B cell (primary cell): ENCODE data around the gene CBX1. TPM values are rescaled to one million over a fixed set of nuclear protein-coding genes. Genes with fewer than 3 reads are reported as not detected.

Source experiments
- ATAC-seq: fragments of 200-7000 bp; cut with Tn5 transposase; one replicate; pipeline ENCODE4 v1.10.0; 2021; ENCODE audit warnings: low read depth, mild to moderate bottlenecking, moderate number of reproducible peaks, moderate library complexity
- CTCF ChIA-PET: fragments of 350-600 bp; sonication (Branson Sonifier 250); formaldehyde crosslinking; loops from one replicate; lab custom pipeline; 2021; ENCODE audit warnings: antibody characterized with exemption, inconsistent platforms; lab: Charles Lee
- POLR2A ChIA-PET: fragments of 350-600 bp; sonication (Branson Sonifier 250); formaldehyde crosslinking; loops from one replicate; lab custom pipeline; 2021; ENCODE audit warnings: antibody characterized with exemption; lab: Charles Lee
- DNase-seq: peaks from one replicate; pipeline ENCODE4 v3.0.0; 2013
- H2AFZ ChIP-seq: 2 replicates; pipeline ENCODE4 v1.6.1; 2012; ENCODE audit warnings: mild to moderate bottlenecking, low read depth, low read length; ENCODE audit not compliant: insufficient read depth, poor library complexity, severe bottlenecking
- H3K27ac ChIP-seq, 2 donors: 1 replicate in 1 of 2; 2 replicates in 1 of 2; pipeline ENCODE4 v1.5.1; 2012 to 2013; ENCODE audit warnings: low read length in 2 of 2, mild to moderate bottlenecking in 2 of 2, moderate library complexity in 1 of 2
- H3K27me3 ChIP-seq, 4 experiments: fragments of 200-600 bp in 1 of 4; sonication (generic) in 1 of 4; replicated peaks in 1 of 4; 1 replicate in 2 of 4; 2 replicates in 2 of 4; pipeline versions ENCODE4 v1.6.1 to v1.7.0; 2013 to 2016; ENCODE audit warnings: low read length in 3 of 4, mild to moderate bottlenecking in 2 of 4, mixed read lengths in 1 of 4, moderate library complexity in 1 of 4; ENCODE audit not compliant: insufficient read depth in 4 of 4, control insufficient read depth in 3 of 4; ENCODE audit errors: control extremely low read depth in 1 of 4
- H3K36me3 ChIP-seq, 2 experiments: replicated peaks in 1 of 2; 1 replicate in 1 of 2; 2 replicates in 1 of 2; pipeline versions ENCODE4 v1.6.1 to v1.7.1; 2013; ENCODE audit warnings: low read length in 1 of 2; ENCODE audit not compliant: insufficient read depth in 2 of 2, control insufficient read depth in 1 of 2; ENCODE audit errors: control extremely low read depth in 1 of 2, extremely low read depth in 1 of 2
- H3K4me1 ChIP-seq, 2 donors: fragments of 200-600 bp in 1 of 2; sonication (generic) in 1 of 2; 1 replicate in 1 of 2; 2 replicates in 1 of 2; pipeline versions ENCODE4 v1.5.1 to v1.6.1; 2013 to 2017; ENCODE audit warnings: low read length in 2 of 2; ENCODE audit not compliant: control insufficient read depth in 2 of 2, insufficient read depth in 2 of 2
- H3K4me2 ChIP-seq: replicated peaks from 2 replicates; pipeline ENCODE3; 2012; ENCODE audit warnings: mild to moderate bottlenecking, low read depth, low read length; ENCODE audit not compliant: poor library complexity, severe bottlenecking
- H3K4me3 ChIP-seq, 5 experiments: fragments of 200-600 bp in 1 of 5; sonication (generic) in 1 of 5; 1 replicate in 3 of 5; 2 replicates in 2 of 5; pipeline versions ENCODE4 v1.5.1 to v1.7.0; 2011 to 2016; ENCODE audit warnings: low read length in 4 of 5, mild to moderate bottlenecking in 4 of 5, low read depth in 2 of 5, control low read depth in 1 of 5, moderate library complexity in 1 of 5; ENCODE audit not compliant: insufficient read depth in 1 of 5; ENCODE audit errors: control extremely low read depth in 1 of 5, extremely low read depth in 1 of 5
- H3K79me2 ChIP-seq: fragments of 200-600 bp; sonication (generic); one replicate; pipeline ENCODE4 v1.6.0; 2016; ENCODE audit warnings: low read length; ENCODE audit not compliant: control insufficient read depth, insufficient read depth
- H3K9ac ChIP-seq: fragments of 200-600 bp; sonication (generic); 2 replicates; pipeline ENCODE4 v1.6.1; 2017; ENCODE audit warnings: mild to moderate bottlenecking, low read length, moderate library complexity
- H3K9me3 ChIP-seq, 3 donors: one replicate each; pipeline versions ENCODE4 v1.6.1 to v1.7.1; 2013; ENCODE audit warnings: low read length in 2 of 3; ENCODE audit not compliant: control insufficient read depth in 2 of 3, insufficient read depth in 1 of 3; ENCODE audit errors: control extremely low read depth in 1 of 3
- H4K20me1 ChIP-seq: 2 replicates; pipeline ENCODE4 v1.6.0; 2012; ENCODE audit warnings: mild to moderate bottlenecking, low read length; ENCODE audit not compliant: insufficient read depth, control insufficient read depth, poor library complexity, severe bottlenecking
- H3K27ac Mint-ChIP-seq: one replicate; pipeline ENCODE4 v1.8.0; 2021; ENCODE audit warnings: mixed read lengths
- H3K27me3 Mint-ChIP-seq: one replicate; pipeline ENCODE4 v1.8.0; 2021; ENCODE audit warnings: mixed read lengths
- H3K4me1 Mint-ChIP-seq: one replicate; pipeline ENCODE4 v1.8.0; 2021; ENCODE audit warnings: mixed read lengths
- H3K4me3 Mint-ChIP-seq: one replicate; pipeline ENCODE4 v1.8.0; 2021; ENCODE audit warnings: mixed read lengths
- H3K9me3 Mint-ChIP-seq: one replicate; pipeline ENCODE4 v1.8.0; 2022; ENCODE audit warnings: mixed read lengths; ENCODE audit not compliant: insufficient read depth
- CTCF ChIP-seq: fragments of 200-600 bp; IDR thresholded peaks from one replicate; pipeline ENCODE4 v1.8.0; 2022; ENCODE audit warnings: antibody characterized with exemption, mild to moderate bottlenecking
- EZH2 ChIP-seq: IDR thresholded peaks from 2 replicates; pipeline ENCODE4 v1.6.1; 2012; ENCODE audit warnings: borderline replicate concordance, low read depth, mild to moderate bottlenecking, moderate library complexity, low read length; ENCODE audit not compliant: insufficient read depth, poor library complexity, severe bottlenecking
- WGBS: methylation state at CpG from one replicate; pipeline ENCODE4 v1.1.5; 2013; ENCODE audit warnings: missing lambda C conversion rate; ENCODE audit not compliant: insufficient coverage; 5-methylcytosine and 5-hydroxymethylcytosine counted together
- intact Hi-C: fragments of 100-400 bp; cut with micrococcal nuclease; formaldehyde crosslinking; loops from one replicate; pipeline ENCODE4 v1.10.0; 2022
- polyA plus RNA-seq: library from polyadenylated mRNA; depleted of rRNA; stranded (reverse); fragments of >200 nt; gene quantifications from 2 replicates; pipeline ENCODE4 v1.2.3, GENCODE V29; 2012
- total RNA-seq, 2 donors: library from RNA; stranded (reverse); fragments of 120-200 nt in 1 of 2; gene quantifications; 1 replicate in 1 of 2; 2 replicates in 1 of 2; pipeline versions ENCODE4 v1.2.3 to v1.2.4, GENCODE V29; 2013 to 2022

Gene CBX1
- total and polyA plus RNA-seq, 2 donors (not counting 1 experiment from before 2014, with no cell fraction given), result 9.4 to 33.1 TPM

- H3K4me3 Mint-ChIP-seq, result no peak overlapping the region
- POLR2A ChIA-PET, result no interaction called here
Measured at GRCh38 chr17:48066192-48066591, 35.1 kb downstream of the CBX1 start.

GRCh38 chr17:48064638-48065037 lies 36.6 kb downstream of the CBX1 start:
- Histone ChIP-seq H3K4me3 (no peak overlapping the region), H3K27me3 (no peaks in the 10 kb centered on the region), H3K4me2 (no peak overlapping the region), H2AFZ (no peak overlapping the region), H3K9me3 (no peaks in the 10 kb centered on the region), H3K4me1 (no peaks in the 10 kb centered on the region), H3K9ac (no peak overlapping the region), H3K36me3 (peaks cover 8 to 46% of the 10 kb centered on the region in 2 experiments), H3K79me2 (no peaks in the 10 kb centered on the region), H3K27ac (no peak overlapping the region), H4K20me1 (peaks cover 3% of the 10 kb centered on the region)
- WGBS, result 90% methylated on average over 3 of the region's 3 CpGs
- intact Hi-C loops, result no loop called here
- ChIA-PET CTCF (interaction anchor here (0.8 to 1.5 kb wide), 5 partner anchors 9 to 39 kb away, joined by 3 to 8 read pairs (median 6); no protein-coding TSS in a partner anchor), POLR2A (interaction anchor here (0.9 kb wide), 1 partner anchor 16 kb away, joined by 3 read pairs; the partner anchor contains the start of gene NFE2L1)
- H3K4me3 Mint-ChIP-seq, result no peak overlapping the region
- H3K27me3 Mint-ChIP-seq, result no peaks in the 10 kb centered on the region
- TF ChIP-seq EZH2 (no peak), CTCF (no peak)
- no peak overlapping the region for H3K27ac Mint-ChIP-seq
- no peak for ATAC-seq
- DNase-seq, result no peak
- H3K9me3 Mint-ChIP-seq, result no peaks in the 10 kb centered on the region
- H3K4me1 Mint-ChIP-seq, result no peaks in the 10 kb centered on the region

More at GRCh38 chr17:48066192-48066591, 35.1 kb downstream of the CBX1 start:
- DNase-seq (no peak), ATAC-seq (no peak)
- H3K4me2 ChIP-seq, result no peak overlapping the region
- H3K79me2 ChIP-seq, result no peaks in the 10 kb centered on the region
- no peaks in the 10 kb centered on the region for H3K4me1 Mint-ChIP-seq
- H3K27ac ChIP-seq, result no peak overlapping the region
- CTCF ChIA-PET, result interaction anchor here (1.0 to 3.3 kb wide), 5 partner anchors 9 to 41 kb away, joined by 3 to 24 read pairs (median 3); no protein-coding TSS in a partner anchor
- H3K9me3 ChIP-seq, result no peaks in the 10 kb centered on the region
- peaks cover 9 to 36% of the 10 kb centered on the region in 2 experiments for H3K36me3 ChIP-seq
- H3K4me3 ChIP-seq, result no peak overlapping the region
- no peak overlapping the region for H3K9ac ChIP-seq
- H3K27me3 Mint-ChIP-seq, result no peaks in the 10 kb centered on the region
- H2AFZ ChIP-seq, result no peak overlapping the region
- no peaks in the 10 kb centered on the region for H3K4me1 ChIP-seq
- intact Hi-C loops, result no loop called here
- H3K9me3 Mint-ChIP-seq, result no peaks in the 10 kb centered on the region
- H3K27ac Mint-ChIP-seq, result no peak overlapping the region
- no CpG with 5 or more reads among the region's 1 CpG for WGBS
- no peak for TF ChIP-seq CTCF
- no peak for TF ChIP-seq EZH2
- H4K20me1 ChIP-seq, result no peaks in the 10 kb centered on the region
- no peaks in the 10 kb centered on the region for H3K27me3 ChIP-seq
